Endothelial cell of umbilical vein (primary cell): ENCODE measurements around the gene TBC1D7.

Experiments
- CTCF ChIP-seq, 2 donors: IDR thresholded peaks; 1 replicate in 1 of 2; 2 replicates in 1 of 2; pipeline ENCODE4 v1.5.1; 2011; ENCODE audit warnings: low read length in 2 of 2, mild to moderate bottlenecking in 2 of 2, moderate library complexity in 2 of 2, control low read depth in 1 of 2, inconsistent platforms in 1 of 2, low read depth in 1 of 2; ENCODE audit not compliant: insufficient read depth in 1 of 2; ENCODE audit errors: extremely low read depth in 1 of 2
- EZH2 ChIP-seq: IDR thresholded peaks from 2 replicates; pipeline ENCODE4 v1.6.1; 2012; ENCODE audit warnings: borderline replicate concordance, low read depth, mild to moderate bottlenecking, moderate library complexity, low read length, inconsistent platforms; ENCODE audit not compliant: severe bottlenecking
- JUN ChIP-seq: IDR thresholded peaks from 2 replicates; pipeline ENCODE4 v1.6.1; 2011; ENCODE audit warnings: borderline replicate concordance, low read depth; ENCODE audit not compliant: insufficient read length, insufficient read depth
- POLR2A ChIP-seq: IDR thresholded peaks from 2 replicates; pipeline ENCODE4 v1.6.1; 2012; ENCODE audit warnings: low read depth, mild to moderate bottlenecking, control low read depth, low read length
- TF ChIP-seq, protein P1 (sequence below): IDR thresholded peaks from 2 replicates; pipeline ENCODE4 v1.6.1; 2011; ENCODE audit not compliant: insufficient read depth, insufficient read length

DNA sequence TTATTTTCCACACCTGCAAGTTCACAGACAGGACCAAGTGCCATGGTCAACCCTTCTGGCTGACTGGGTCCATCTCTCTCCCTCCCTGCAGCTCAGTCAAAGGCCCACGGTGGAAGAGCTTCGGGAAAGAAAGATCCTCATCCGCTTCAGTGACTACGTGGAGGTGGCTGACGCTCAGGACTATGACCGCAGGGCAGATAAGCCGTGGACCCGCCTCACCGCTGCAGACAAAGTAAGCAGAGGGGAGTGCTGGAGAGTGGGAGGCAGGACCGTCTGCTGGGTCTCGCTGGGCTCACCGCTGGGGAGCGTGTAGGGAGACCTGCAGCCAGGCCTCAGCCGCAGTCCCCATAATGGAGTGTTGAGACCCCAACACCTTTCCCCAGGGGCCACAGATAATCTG is 45.0 kb downstream of the TBC1D7 start:
- TF ChIP-seq CTCF (IDR thresholded peaks at IDR 0.05; ENCODE audit: extremely low read depth in 1 of 2, insufficient read depth in 1 of 2, low read depth in 1 of 2, low read length in 2 of 2) (no peak), EZH2 (no peak), POLR2A (no peak), JUN (no peak)
- TF ChIP-seq, protein P1, sequence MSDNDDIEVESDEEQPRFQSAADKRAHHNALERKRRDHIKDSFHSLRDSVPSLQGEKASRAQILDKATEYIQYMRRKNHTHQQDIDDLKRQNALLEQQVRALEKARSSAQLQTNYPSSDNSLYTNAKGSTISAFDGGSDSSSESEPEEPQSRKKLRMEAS: no peak
